Left colon (tissue), 2 donors: ENCODE results near the gene FMN2. TPM values are rescaled to one million over a fixed set of nuclear protein-coding genes. Genes with fewer than 3 reads are reported as not detected.

Experiments
- ATAC-seq: fragments of 200-7000 bp; cut with Tn5 transposase; one replicate; pipeline ENCODE4 v1.9.1; 2020; ENCODE audit warnings: mild to moderate bottlenecking, moderate library complexity
- DNase-seq, 2 donors: peaks; one replicate each; pipeline ENCODE4 v3.0.0-alpha.2; 2020
- intact Hi-C, 2 donors: fragments of 100-400 bp; cut with DNase I in 1 of 2; cut with micrococcal nuclease in 1 of 2; formaldehyde crosslinking; loops; one replicate each; pipeline versions ENCODE4 v1.11.2 to v1.14.0; 2022; cut with DNase I, micrococcal nuclease
- total RNA-seq, 2 donors: library from RNA; stranded (reverse); fragmentation: NEBNext Ultra II Directional; extraction: Animal tissue kit (Norgen Biotek cat#: 25700); gene quantifications; one replicate each; pipeline ENCODE4 v1.2.1, GENCODE V29; 2021
- donor health status: DM: no; HTN: no; CAD: no.
- donor health status: DM: yes; HTN: yes; CAD: no.

The FMN2 gene
- total RNA-seq, 2 donors from 2014 or later: 2.6 to 3.0 TPM

DNA sequence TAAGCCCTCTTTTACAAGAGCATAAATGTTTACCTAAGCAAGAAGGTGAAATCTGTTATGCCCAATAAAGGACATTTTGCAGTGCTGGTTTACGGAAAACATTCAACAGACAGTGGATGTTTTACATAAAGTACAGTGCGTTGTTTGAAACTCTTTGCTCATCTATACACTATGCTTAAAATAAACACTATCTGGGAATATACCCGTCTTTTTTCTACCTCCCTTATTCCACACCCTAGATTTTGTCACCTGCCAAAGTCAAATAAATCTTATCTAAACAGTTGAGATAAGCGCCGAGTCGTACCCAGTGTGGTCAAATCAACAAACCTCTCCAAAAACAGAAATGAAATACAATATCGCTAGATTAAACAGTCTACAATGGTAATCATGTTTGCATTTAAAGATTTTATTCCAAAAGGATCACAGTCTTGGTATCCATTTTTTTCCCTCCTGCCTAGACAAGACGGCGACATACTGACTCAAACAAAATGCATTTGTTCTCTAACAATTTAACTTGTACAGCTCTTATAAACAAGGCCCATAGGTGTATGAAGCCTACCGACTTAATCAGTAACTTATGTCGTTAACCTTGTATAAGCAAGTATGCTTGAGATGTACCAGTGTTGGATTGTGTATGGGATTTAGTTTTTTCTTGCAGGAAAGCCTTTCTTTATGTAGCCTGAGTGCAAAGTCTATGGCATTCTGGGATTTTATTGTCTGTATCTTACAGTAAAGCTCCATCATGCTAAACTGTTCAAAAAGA lies 189.1 kb downstream of the FMN2 start:
- DNase-seq (no peak), ATAC-seq (peak; percentile 91)
- intact Hi-C loops: no loop called here

GRCh38 chr1:240282061-240282830 lies 190.6 kb downstream of the FMN2 start:
- ATAC-seq (no peak), DNase-seq (peak; percentile 30 to 45)
- intact Hi-C loops: no loop called here

DNA sequence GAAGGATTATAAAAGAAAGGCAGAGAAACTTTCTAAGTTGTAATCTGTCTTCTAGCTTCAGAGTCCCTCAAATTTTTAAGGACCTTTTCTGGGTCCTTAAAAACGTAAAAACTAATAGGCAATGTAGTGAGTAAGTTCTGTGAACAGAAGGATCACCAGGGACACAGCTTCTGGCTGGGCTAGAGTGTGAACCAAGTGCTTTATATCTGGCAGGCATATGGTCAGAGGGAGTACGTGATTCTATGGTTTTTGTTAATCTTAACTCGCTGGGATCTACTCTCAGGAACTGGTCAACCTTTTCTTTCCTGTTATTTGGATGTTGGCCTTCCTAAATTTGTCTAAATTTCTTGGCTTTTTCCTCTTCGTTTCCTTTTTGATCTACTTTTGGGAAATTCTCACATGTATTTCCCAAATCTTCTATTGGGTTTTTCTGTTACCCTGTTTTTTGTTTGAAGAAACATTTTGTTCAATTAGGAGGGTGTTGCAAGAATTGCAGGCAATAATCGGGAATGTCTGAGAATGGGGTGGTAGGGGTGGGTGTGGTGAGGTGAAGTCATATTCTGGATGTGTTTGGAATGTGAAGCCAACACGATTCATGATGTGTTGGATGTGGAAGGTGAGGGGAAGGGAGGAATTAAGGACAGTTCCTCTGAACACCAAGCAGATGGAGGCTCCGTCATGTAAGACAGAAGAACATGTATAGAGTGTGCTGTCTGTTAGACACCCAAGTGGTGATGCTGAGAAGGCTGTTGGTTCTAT lies 193.2 kb downstream of the FMN2 start:
- intact Hi-C loops: no loop called here
- DNase-seq (no peak), ATAC-seq (no peak)

DNA sequence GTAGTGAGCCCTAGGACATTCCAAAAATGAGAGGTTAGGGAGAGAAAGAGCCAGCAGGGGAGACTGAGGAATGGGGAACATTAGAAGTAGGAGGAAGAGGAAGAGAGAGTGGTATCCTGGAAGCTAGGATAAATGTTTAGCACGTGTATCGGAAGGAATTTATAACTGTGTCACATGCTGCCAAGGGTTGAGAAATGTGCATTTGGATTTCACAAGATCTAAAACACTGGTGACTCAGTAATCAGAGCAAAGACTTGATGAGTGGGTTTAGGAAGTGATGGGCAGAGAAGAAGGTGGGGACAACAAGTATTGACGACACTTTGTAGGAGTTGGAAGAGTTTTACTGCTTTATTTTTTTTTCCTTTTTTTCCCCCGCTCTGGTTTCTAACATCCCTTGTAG lies 193.9 kb downstream of the FMN2 start:
- ATAC-seq (no peak), DNase-seq (no peak)
- intact Hi-C loops: no loop called here

- ATAC-seq: no peak
- no peak for DNase-seq
- intact Hi-C loops: no loop called here
Measured at GRCh38 chr1:240287722-240288121, 196.0 kb downstream of the FMN2 start.

- intact Hi-C loops: no loop called here
- DNase-seq (no peak), ATAC-seq (no peak)
Measured at GRCh38 chr1:240293706-240294105, 202.0 kb downstream of the FMN2 start.

DNA sequence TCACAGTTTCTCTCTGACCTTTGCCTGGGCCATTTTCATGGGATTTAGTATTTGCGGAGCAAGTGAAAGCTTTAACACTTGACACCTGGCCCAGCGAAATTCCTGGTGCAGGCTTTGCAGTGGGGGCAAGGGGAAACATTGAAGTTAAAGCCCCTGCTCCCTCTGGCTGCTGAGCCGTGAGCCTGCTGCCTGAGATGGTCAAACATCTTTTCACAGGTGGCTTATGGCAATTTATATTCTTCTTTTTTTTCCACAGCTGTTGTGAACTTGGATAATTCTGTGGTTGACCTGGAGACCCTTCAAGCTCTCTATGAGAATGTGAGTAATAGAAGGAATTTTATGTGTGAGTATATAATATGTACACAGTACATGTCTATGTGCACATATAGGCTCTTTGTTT lies 202.9 kb downstream of the FMN2 start:
- no peak for DNase-seq
- intact Hi-C loops: no loop called here
- ATAC-seq: no peak

DNA sequence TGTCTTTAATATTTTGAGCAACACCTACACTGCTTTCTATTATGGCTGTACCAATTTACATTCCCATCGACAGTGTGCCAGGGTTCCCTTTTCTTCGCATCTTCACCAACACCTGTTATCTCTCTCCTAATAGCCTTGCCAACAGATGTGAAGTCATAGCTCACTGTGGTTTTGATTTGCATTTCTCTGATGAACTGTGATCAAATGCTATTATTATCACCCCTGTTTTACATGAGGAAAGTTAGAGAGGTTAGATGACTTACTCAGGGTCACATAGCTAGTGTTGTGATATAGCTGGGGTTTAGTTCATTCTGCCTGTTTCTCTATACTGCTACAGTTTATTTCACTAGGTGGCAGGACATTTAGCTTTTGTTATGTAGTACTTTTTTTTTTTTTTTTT lies 204.1 kb downstream of the FMN2 start:
- intact Hi-C loops: no loop called here
- DNase-seq (no peak), ATAC-seq (no peak)

DNA sequence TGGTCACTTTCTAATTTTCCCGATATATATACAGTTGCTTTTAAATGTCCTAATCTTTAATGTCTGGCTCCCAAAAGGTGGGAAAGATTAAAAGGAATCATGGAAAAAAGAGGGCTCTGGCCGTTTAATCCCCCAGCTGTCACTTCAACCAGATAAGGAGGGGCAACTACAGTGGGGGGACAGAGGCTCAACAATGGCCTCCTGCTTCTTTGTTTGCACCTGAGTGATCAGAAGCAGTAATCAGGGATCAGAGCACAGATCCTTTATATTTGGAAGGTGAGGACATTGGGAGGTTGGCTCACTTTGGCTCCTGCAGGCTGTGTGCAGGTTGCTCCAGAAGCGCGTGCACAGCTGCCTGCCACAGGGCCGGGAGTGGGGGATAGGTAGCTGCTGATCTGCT lies 212.8 kb downstream of the FMN2 start:
- ATAC-seq (no peak), DNase-seq (no peak)
- intact Hi-C loops: no loop called here

DNA sequence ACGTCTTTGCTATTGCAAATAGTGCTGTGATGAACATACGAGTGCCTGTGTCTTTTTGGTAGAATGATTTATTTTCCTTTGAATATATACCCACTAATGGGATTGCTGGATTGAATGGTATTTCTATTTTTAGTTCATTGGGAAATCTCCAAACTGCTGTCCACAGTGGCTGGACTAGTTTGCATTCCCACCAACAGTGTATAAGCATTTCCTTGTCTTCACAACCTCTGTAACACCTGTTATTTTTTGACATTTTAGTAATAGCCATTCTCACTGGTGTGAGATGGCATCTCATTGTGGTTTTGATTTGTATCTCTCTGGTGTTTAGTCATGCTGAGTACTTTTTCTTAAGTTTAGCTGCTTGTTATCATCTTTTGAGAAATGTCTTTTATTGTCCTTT lies 215.0 kb downstream of the FMN2 start:
- intact Hi-C loops: no loop called here
- ATAC-seq (no peak), DNase-seq (no peak)

DNA sequence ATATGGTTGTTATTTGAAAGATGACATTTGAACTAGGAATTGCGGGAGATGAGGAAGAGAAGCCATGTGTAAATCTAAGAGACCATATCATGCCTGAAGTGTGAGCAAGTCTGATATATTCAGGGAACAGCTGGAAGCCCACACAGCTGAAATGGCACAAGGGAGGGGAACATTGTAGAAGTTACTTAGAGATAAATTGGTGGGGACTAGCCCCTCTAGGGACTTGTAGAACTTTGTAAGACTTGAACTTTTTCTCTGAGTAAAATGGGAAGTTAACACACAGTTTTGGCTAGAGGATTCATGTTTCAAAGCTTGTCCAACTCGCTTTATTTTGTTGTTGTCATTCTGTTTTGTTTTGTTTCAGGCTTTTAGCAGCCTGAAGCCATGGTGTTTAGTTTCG lies 216.4 kb downstream of the FMN2 start:
- no peak for DNase-seq
- intact Hi-C loops: no loop called here
- no peak for ATAC-seq

DNA sequence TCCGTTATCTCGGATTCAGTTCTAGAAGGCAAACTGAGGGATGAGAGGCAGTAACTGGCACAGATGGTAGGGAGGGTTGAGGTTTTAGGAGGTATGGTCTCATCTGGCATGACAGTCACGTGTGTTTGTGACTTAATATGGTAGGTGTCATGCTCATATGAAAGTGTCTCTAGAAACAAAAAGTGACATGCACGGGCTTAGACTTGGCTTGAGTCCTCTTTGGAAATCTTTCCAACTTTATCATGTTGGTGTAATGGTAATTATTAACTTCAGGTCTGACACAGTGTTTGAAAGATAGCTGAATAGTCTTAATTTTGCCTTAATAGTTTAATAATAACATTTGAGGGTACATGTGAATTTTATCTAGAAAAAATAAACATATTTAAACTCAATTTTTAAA lies 218.1 kb downstream of the FMN2 start:
- intact Hi-C loops: no loop called here
- DNase-seq (no peak), ATAC-seq (no peak)

- DNase-seq: no peak
- intact Hi-C loops: no loop called here
- ATAC-seq: no peak
Measured at GRCh38 chr1:240310226-240310925, 218.7 kb downstream of the FMN2 start.

DNA sequence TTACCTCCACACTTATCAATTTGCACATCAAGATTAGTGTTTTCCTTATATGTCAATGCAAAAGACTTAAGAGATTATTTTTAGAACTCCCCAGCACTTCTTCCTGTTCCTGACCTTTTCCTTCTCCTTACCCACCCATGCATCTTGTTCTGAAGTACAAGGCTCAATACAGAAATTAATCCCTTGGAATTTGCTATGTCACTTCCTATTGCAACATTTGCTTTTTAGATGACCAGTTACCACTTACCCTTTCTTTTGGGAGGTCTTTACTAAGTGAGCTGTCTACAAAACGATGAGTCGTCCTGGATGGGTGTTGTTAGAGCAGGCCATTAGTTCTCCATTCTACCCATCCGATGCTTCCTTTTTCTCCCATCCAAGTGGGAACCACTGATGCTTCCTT lies 221.2 kb downstream of the FMN2 start:
- ATAC-seq: no peak

GRCh38 chr1:240314845-240315801 lies 223.4 kb downstream of the FMN2 start:
- no peak for DNase-seq
- no peak for ATAC-seq
- intact Hi-C loops: no loop called here

More for the DNA sequence above, 221.2 kb downstream of the FMN2 start:
- no peak for DNase-seq
- intact Hi-C loops: no loop called here

GRCh38 chr1:240319998-240320397 lies 228.3 kb downstream of the FMN2 start:
- DNase-seq (no peak), ATAC-seq (no peak)
- intact Hi-C loops: no loop called here

GRCh38 chr1:240320659-240321058 lies 229.0 kb downstream of the FMN2 start:
- ATAC-seq: no peak
- intact Hi-C loops: no loop called here
- no peak for DNase-seq

- no peak for DNase-seq
- ATAC-seq: no peak
- intact Hi-C loops: no loop called here
Measured at GRCh38 chr1:240322943-240323342, 231.3 kb downstream of the FMN2 start.
